ENCODE results near the gene ZNF433.

GRCh38 chr19:12034198-12034597 lies 1.3 kb downstream of the ZNF433 start:
- TF ChIP-seq CTCF (IDR thresholded peaks at IDR 0.05; ENCODE audit: insufficient read depth, low read length) (no peak), GABPA (IDR thresholded peaks at IDR 0.05; ENCODE audit: low read depth) (no peak), REST (IDR thresholded peaks at IDR 0.05; ENCODE audit: insufficient replicate concordance, low read depth) (no peak), POLR2AphosphoS5 (IDR thresholded peaks at IDR 0.05; ENCODE audit: low read depth) (no peak)
